B cell (primary cell): ENCODE results near the gene MICALL1. TPM values are rescaled to one million over a fixed set of nuclear protein-coding genes. Genes with fewer than 3 reads are reported as not detected.

Experiments used
- ATAC-seq: fragments of 200-7000 bp; cut with Tn5 transposase; one replicate; pipeline ENCODE4 v1.10.0; 2021; ENCODE audit warnings: low read depth, mild to moderate bottlenecking, moderate number of reproducible peaks, moderate library complexity
- CTCF ChIA-PET: fragments of 350-600 bp; sonication (Branson Sonifier 250); formaldehyde crosslinking; loops from one replicate; lab custom pipeline; 2021; ENCODE audit warnings: antibody characterized with exemption, inconsistent platforms; lab: Charles Lee
- POLR2A ChIA-PET: fragments of 350-600 bp; sonication (Branson Sonifier 250); formaldehyde crosslinking; loops from one replicate; lab custom pipeline; 2021; ENCODE audit warnings: antibody characterized with exemption; lab: Charles Lee
- DNase-seq: peaks from one replicate; pipeline ENCODE4 v3.0.0; 2013
- H2AFZ ChIP-seq: 2 replicates; pipeline ENCODE4 v1.6.1; 2012; ENCODE audit warnings: mild to moderate bottlenecking, low read depth, low read length; ENCODE audit not compliant: insufficient read depth, poor library complexity, severe bottlenecking
- H3K27ac ChIP-seq, 2 donors: 1 replicate in 1 of 2; 2 replicates in 1 of 2; pipeline ENCODE4 v1.5.1; 2012 to 2013; ENCODE audit warnings: low read length in 2 of 2, mild to moderate bottlenecking in 2 of 2, moderate library complexity in 1 of 2
- H3K27me3 ChIP-seq, 4 experiments: fragments of 200-600 bp in 1 of 4; sonication (generic) in 1 of 4; replicated peaks in 1 of 4; 1 replicate in 2 of 4; 2 replicates in 2 of 4; pipeline versions ENCODE4 v1.6.1 to v1.7.0; 2013 to 2016; ENCODE audit warnings: low read length in 3 of 4, mild to moderate bottlenecking in 2 of 4, mixed read lengths in 1 of 4, moderate library complexity in 1 of 4; ENCODE audit not compliant: insufficient read depth in 4 of 4, control insufficient read depth in 3 of 4; ENCODE audit errors: control extremely low read depth in 1 of 4
- H3K36me3 ChIP-seq, 2 experiments: replicated peaks in 1 of 2; 1 replicate in 1 of 2; 2 replicates in 1 of 2; pipeline versions ENCODE4 v1.6.1 to v1.7.1; 2013; ENCODE audit warnings: low read length in 1 of 2; ENCODE audit not compliant: insufficient read depth in 2 of 2, control insufficient read depth in 1 of 2; ENCODE audit errors: control extremely low read depth in 1 of 2, extremely low read depth in 1 of 2
- H3K4me1 ChIP-seq, 2 donors: fragments of 200-600 bp in 1 of 2; sonication (generic) in 1 of 2; 1 replicate in 1 of 2; 2 replicates in 1 of 2; pipeline versions ENCODE4 v1.5.1 to v1.6.1; 2013 to 2017; ENCODE audit warnings: low read length in 2 of 2; ENCODE audit not compliant: control insufficient read depth in 2 of 2, insufficient read depth in 2 of 2
- H3K4me2 ChIP-seq: replicated peaks from 2 replicates; pipeline ENCODE3; 2012; ENCODE audit warnings: mild to moderate bottlenecking, low read depth, low read length; ENCODE audit not compliant: poor library complexity, severe bottlenecking
- H3K4me3 ChIP-seq, 5 experiments: fragments of 200-600 bp in 1 of 5; sonication (generic) in 1 of 5; 1 replicate in 3 of 5; 2 replicates in 2 of 5; pipeline versions ENCODE4 v1.5.1 to v1.7.0; 2011 to 2016; ENCODE audit warnings: low read length in 4 of 5, mild to moderate bottlenecking in 4 of 5, low read depth in 2 of 5, control low read depth in 1 of 5, moderate library complexity in 1 of 5; ENCODE audit not compliant: insufficient read depth in 1 of 5; ENCODE audit errors: control extremely low read depth in 1 of 5, extremely low read depth in 1 of 5
- H3K79me2 ChIP-seq: fragments of 200-600 bp; sonication (generic); one replicate; pipeline ENCODE4 v1.6.0; 2016; ENCODE audit warnings: low read length; ENCODE audit not compliant: control insufficient read depth, insufficient read depth
- H3K9ac ChIP-seq: fragments of 200-600 bp; sonication (generic); 2 replicates; pipeline ENCODE4 v1.6.1; 2017; ENCODE audit warnings: mild to moderate bottlenecking, low read length, moderate library complexity
- H3K9me3 ChIP-seq, 3 donors: one replicate each; pipeline versions ENCODE4 v1.6.1 to v1.7.1; 2013; ENCODE audit warnings: low read length in 2 of 3; ENCODE audit not compliant: control insufficient read depth in 2 of 3, insufficient read depth in 1 of 3; ENCODE audit errors: control extremely low read depth in 1 of 3
- H4K20me1 ChIP-seq: 2 replicates; pipeline ENCODE4 v1.6.0; 2012; ENCODE audit warnings: mild to moderate bottlenecking, low read length; ENCODE audit not compliant: insufficient read depth, control insufficient read depth, poor library complexity, severe bottlenecking
- H3K27ac Mint-ChIP-seq: one replicate; pipeline ENCODE4 v1.8.0; 2021; ENCODE audit warnings: mixed read lengths
- H3K27me3 Mint-ChIP-seq: one replicate; pipeline ENCODE4 v1.8.0; 2021; ENCODE audit warnings: mixed read lengths
- H3K4me1 Mint-ChIP-seq: one replicate; pipeline ENCODE4 v1.8.0; 2021; ENCODE audit warnings: mixed read lengths
- H3K4me3 Mint-ChIP-seq: one replicate; pipeline ENCODE4 v1.8.0; 2021; ENCODE audit warnings: mixed read lengths
- H3K9me3 Mint-ChIP-seq: one replicate; pipeline ENCODE4 v1.8.0; 2022; ENCODE audit warnings: mixed read lengths; ENCODE audit not compliant: insufficient read depth
- EZH2 ChIP-seq: IDR thresholded peaks from 2 replicates; pipeline ENCODE4 v1.6.1; 2012; ENCODE audit warnings: borderline replicate concordance, low read depth, mild to moderate bottlenecking, moderate library complexity, low read length; ENCODE audit not compliant: insufficient read depth, poor library complexity, severe bottlenecking
- WGBS: methylation state at CpG from one replicate; pipeline ENCODE4 v1.1.5; 2013; ENCODE audit warnings: missing lambda C conversion rate; ENCODE audit not compliant: insufficient coverage; 5-methylcytosine and 5-hydroxymethylcytosine counted together
- intact Hi-C: fragments of 100-400 bp; cut with micrococcal nuclease; formaldehyde crosslinking; loops from one replicate; pipeline ENCODE4 v1.10.0; 2022
- polyA plus RNA-seq: library from polyadenylated mRNA; depleted of rRNA; stranded (reverse); fragments of >200 nt; gene quantifications from 2 replicates; pipeline ENCODE4 v1.2.3, GENCODE V29; 2012
- total RNA-seq, 2 donors: library from RNA; stranded (reverse); fragments of 120-200 nt in 1 of 2; gene quantifications; 1 replicate in 1 of 2; 2 replicates in 1 of 2; pipeline versions ENCODE4 v1.2.3 to v1.2.4, GENCODE V29; 2013 to 2022
- TF ChIP-seq, protein P1 (sequence below): fragments of 200-600 bp; IDR thresholded peaks from one replicate; pipeline ENCODE4 v1.8.0; 2022; ENCODE audit warnings: antibody characterized with exemption, mild to moderate bottlenecking

Gene MICALL1
- total and polyA plus RNA-seq, 2 donors (not counting 1 experiment from before 2014, with no cell fraction given), result 21.0 to 34.9 TPM

DNA sequence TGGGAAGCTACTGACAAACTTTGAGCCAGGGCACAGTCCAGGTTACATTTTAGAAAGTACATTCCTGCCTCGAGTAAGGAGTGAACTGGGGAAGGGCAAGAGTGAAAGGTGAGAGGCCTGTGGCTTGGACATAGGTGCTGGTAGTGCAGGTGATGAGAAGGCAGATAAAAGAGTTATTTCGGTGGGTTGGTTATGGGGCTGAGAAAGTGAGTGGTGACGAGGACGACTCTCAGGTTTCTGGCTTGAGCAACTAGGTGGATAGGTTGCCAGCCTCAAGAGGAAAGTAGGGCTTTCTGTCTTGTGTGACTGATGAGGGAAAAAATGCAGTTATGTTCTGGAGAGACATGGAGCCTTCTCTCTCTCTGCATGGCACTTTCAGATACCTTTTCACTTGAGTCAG lies 51.1 kb downstream of the MICALL1 start:
- POLR2A ChIA-PET, result no interaction called here
- peaks cover 8% of the 10 kb centered on the region for H3K27me3 Mint-ChIP-seq
- Histone ChIP-seq H3K9ac (no peak overlapping the region), H3K4me2 (no peak overlapping the region), H4K20me1 (no peaks in the 10 kb centered on the region), H3K4me3 (no peak overlapping the region), H3K27ac (no peak overlapping the region), H3K36me3 (peaks cover 10 to 43% of the 10 kb centered on the region in 2 experiments), H3K27me3 (peaks cover 0 to 11% (median 6%) of the 10 kb centered on the region in 4 experiments), H2AFZ (no peak overlapping the region), H3K4me1 (peaks cover 17 to 20% of the 10 kb centered on the region in 2 donors), H3K9me3 (no peaks in the 10 kb centered on the region), H3K79me2 (peaks cover 24% of the 10 kb centered on the region)
- TF ChIP-seq EZH2, result no peak
- TF ChIP-seq, protein P1, sequence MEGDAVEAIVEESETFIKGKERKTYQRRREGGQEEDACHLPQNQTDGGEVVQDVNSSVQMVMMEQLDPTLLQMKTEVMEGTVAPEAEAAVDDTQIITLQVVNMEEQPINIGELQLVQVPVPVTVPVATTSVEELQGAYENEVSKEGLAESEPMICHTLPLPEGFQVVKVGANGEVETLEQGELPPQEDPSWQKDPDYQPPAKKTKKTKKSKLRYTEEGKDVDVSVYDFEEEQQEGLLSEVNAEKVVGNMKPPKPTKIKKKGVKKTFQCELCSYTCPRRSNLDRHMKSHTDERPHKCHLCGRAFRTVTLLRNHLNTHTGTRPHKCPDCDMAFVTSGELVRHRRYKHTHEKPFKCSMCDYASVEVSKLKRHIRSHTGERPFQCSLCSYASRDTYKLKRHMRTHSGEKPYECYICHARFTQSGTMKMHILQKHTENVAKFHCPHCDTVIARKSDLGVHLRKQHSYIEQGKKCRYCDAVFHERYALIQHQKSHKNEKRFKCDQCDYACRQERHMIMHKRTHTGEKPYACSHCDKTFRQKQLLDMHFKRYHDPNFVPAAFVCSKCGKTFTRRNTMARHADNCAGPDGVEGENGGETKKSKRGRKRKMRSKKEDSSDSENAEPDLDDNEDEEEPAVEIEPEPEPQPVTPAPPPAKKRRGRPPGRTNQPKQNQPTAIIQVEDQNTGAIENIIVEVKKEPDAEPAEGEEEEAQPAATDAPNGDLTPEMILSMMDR, result no peak
- H3K27ac Mint-ChIP-seq, result no peak overlapping the region
- no peak overlapping the region for H3K4me3 Mint-ChIP-seq
- H3K9me3 Mint-ChIP-seq, result no peaks in the 10 kb centered on the region
- intact Hi-C loops, result no loop called here
- H3K4me1 Mint-ChIP-seq, result peaks cover 24% of the 10 kb centered on the region
- no peak for DNase-seq
- ATAC-seq, result no peak
- WGBS, result 95% methylated on average over 4 of the region's 4 CpGs
- CTCF ChIA-PET, result no interaction called here

DNA sequence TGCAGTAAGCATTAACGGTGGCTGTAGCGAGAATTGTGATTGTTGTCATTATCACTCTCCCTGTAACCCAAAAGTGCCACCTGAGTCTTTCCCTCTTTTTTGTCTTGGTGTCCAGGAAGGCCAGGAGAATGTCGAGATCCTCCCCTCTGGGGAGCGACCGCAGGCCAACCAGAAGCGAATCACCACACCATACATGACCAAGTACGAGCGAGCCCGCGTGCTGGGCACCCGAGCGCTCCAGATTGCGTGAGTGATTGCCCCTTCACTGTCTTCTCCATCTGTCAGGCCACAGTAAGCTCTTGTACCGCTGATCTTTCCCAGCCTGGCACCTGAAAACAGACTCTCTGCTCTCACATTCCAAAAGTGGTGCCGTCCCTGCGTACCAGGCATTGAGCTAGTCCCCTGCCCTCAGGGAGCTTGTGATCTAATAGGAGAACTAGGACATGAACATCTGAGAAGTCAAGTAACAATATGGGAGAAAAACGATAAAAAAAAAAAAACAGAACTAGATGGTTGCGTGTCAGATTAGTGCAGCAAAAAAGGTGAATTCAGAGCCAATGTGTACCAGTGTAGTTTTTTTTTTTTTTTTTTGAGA lies 53.2 kb downstream of the MICALL1 start:
- peaks cover 10 to 53% of the 10 kb centered on the region in 2 experiments for H3K36me3 ChIP-seq

More for the DNA sequence above, 53.2 kb downstream of the MICALL1 start:
- H3K27ac Mint-ChIP-seq, result no peak overlapping the region
- ATAC-seq, result no peak
- Histone ChIP-seq H2AFZ (no peak overlapping the region), H3K27ac (no peak overlapping the region), H3K9ac (no peak overlapping the region), H3K9me3 (no peaks in the 10 kb centered on the region), H3K4me2 (no peak overlapping the region), H3K79me2 (peaks cover 15% of the 10 kb centered on the region), H3K4me3 (no peak overlapping the region), H3K4me1 (peaks cover 6% of the 10 kb centered on the region in 2 donors), H4K20me1 (no peaks in the 10 kb centered on the region), H3K27me3 (no peaks in the 10 kb centered on the region)
- no peak overlapping the region for H3K4me3 Mint-ChIP-seq
- H3K9me3 Mint-ChIP-seq, result no peaks in the 10 kb centered on the region
- ChIA-PET POLR2A (no interaction called here), CTCF (interaction anchor here (0.5 to 0.9 kb wide), 5 partner anchors 10 to 553 kb away, joined by 3 to 8 read pairs (median 4); partner anchors contain the start of gene GALR3)
- DNase-seq, result no peak
- H3K4me1 Mint-ChIP-seq, result peaks cover 10% of the 10 kb centered on the region
- H3K27me3 Mint-ChIP-seq, result no peaks in the 10 kb centered on the region
- no peak for TF ChIP-seq EZH2
- TF ChIP-seq, protein P1, result no peak
- 98% methylated on average over 15 of the region's 18 CpGs for WGBS
- intact Hi-C loops, result no loop called here
